Measurements from ENCODE around the gene CA6.
"Not testable (repeated sequence)": the region's sequence is repeated elsewhere in the genome, so short reads cannot be mapped to it uniquely, and the experiment has no call there.

CA6 gene

DNA sequence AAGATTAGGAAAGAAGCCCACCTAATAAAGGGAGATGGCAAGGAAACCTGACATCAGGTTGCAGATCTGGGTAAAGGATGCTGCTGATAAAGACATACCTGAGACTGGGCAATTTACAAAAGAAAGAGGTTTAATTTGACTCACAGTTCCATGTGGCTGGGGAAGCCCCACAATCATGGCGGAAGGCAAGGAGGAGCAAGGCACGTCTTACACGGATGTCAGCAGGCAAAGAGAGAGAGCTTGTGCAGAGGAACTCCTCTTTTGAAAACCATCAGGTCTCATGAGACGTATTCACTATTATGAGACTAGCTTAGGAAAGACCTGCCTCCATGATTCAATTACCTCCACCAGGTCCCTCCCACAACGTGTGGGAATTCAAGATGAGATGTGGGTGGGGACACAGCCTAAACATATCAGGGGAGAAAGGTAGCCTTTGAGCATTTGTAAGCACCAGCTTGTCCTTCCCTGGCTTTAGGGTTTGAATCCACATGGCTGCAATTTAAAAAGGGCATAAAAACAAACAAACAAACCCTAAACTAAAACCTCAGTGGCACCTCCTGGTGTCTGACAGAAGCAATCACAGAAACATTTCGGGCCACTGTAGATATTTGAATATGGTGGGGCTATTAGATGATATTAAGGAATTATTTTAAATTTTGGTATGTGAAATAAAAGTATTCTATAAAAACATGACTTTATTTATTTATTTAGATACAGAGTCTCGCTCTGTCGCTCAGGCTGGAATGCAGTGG lies 47.4 kb downstream of the CA6 start:
- DNase-seq (ENCODE audit: low read depth) = no peak
- no peak overlapping the region for H3K4me3 ChIP-seq (ENCODE audit: low read length)
- TF ChIP-seq, protein P1, sequence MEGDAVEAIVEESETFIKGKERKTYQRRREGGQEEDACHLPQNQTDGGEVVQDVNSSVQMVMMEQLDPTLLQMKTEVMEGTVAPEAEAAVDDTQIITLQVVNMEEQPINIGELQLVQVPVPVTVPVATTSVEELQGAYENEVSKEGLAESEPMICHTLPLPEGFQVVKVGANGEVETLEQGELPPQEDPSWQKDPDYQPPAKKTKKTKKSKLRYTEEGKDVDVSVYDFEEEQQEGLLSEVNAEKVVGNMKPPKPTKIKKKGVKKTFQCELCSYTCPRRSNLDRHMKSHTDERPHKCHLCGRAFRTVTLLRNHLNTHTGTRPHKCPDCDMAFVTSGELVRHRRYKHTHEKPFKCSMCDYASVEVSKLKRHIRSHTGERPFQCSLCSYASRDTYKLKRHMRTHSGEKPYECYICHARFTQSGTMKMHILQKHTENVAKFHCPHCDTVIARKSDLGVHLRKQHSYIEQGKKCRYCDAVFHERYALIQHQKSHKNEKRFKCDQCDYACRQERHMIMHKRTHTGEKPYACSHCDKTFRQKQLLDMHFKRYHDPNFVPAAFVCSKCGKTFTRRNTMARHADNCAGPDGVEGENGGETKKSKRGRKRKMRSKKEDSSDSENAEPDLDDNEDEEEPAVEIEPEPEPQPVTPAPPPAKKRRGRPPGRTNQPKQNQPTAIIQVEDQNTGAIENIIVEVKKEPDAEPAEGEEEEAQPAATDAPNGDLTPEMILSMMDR (IDR thresholded peaks at IDR 0.05; ENCODE audit: insufficient read depth, low read depth, low read length, missing control alignments) = peak; percentile 13

DNA sequence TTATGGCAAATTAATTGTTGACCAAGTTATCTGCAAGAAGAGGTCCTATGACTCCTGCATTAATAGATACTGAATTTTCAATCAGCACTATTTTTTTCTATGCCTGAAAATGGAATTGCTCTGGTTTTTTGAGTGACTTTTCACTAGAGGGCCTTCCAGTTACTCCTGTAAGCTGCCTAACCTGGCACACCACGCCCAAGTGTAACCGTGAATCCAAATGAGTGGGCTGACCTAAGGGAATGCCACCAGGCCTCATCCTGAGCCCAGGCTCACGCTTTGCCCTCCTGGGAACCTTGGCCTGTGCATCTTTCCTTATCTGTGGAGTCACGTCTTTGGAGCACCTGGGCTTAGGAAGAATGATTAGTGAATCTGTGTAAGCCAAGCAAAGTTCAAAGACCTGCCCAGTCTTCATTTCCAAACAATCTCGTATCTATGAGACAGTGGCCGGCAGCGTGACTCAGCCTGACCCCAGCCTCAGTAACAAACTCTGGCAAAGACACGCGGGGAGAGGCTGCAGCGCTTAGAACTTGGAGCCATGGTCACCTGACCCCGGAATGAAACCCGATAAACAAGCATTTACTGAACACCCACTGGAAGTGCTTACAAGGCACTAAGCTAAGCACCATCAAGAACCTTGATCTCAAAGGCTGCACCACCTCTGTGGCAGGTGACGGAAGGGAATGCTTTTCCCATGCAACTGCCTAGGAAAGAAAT lies 48.5 kb downstream of the CA6 start:
- not testable (repeated sequence) for H3K4me3 ChIP-seq (ENCODE audit: low read length); DNase-seq (ENCODE audit: low read depth)

DNA sequence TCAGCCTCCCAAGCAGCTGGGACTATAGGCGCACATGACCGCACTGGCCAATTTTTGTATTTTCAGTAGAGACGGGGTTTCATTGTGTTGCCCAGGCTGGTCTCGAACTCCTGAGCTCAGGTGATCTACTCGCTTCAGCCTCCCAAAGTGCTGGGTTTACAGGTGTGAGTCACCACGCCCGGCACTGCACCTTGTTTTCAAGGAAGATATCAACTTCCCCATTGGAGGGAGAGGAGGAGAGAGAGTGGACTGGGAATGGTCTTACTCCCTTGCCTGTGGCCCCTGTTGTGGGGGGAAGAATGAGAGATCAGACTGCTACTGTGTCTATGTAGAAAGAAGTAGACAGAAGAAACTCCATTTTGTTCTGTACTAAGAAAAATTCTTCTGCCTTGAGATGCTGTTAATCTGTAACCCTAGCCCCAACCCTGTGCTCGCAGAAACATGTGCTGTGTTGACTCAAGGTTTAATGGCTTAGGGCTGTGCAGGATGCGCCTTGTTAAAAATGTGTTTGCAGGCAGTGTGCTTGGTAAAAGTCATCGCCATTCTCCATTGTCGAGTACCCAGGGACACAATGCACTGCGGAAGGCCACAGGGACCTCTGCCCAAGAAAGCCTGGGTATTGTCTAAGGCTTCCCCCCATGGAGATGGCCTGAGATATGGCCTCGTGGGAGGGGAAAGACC lies 56.0 kb downstream of the CA6 start:
- DNase-seq (ENCODE audit: low read depth) = peak; percentile 54
- not testable (repeated sequence) for H3K4me3 ChIP-seq (ENCODE audit: low read length)

DNA sequence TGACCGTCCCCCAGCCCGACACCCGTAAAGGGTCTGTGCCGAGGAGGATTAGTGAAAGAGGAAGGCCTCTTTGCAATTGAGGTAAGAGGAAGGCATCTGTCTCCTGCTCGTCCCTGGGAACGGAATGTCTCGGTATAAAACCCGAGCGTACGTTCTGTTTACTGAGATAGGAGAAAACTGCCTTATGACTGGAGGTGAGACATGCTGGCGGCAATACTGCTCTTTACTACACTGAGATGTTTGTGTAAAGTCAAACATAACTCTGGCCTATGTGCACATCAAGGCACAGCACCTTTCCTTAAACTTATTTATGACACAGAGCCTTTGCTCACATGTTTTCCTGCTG lies 56.5 kb downstream of the CA6 start:
- not testable (repeated sequence) for H3K4me3 ChIP-seq (ENCODE audit: low read length); DNase-seq (ENCODE audit: low read depth)

DNA sequence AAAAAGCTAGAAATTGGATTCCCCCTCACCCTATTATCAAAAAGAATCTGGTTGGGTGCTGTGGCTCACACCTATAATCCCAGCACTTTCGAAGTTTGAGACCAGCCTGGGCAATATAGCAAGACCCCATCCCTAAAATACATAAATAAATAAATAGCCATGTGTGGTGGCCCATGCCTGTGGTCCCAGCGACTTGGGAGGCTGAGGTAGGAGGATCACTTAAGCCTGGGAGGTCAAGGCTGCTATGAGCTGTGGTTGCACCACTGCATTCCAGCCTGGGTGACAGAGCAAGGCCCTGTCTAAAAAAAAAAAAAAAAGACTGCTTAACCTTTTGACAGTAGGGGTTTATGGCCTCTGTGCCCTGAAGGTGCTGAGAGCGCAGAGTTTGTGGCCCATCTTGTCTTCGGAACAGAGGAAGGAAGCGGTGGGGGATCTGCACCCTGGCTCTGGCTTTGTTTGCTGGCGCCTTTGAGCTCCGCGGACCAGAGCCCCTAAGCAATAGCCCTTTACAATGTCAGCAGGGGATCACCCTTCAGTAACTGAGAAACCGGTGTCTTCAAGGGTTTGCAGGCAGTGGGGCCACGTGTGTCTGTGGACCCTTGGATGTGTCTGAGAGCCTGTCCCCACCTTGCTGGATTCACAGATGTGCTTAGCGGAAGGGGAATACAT lies 58.5 kb downstream of the CA6 start:
- H3K4me3 ChIP-seq (ENCODE audit: low read length) = no peak overlapping the region
- TF ChIP-seq, protein P1 (IDR thresholded peaks at IDR 0.05; ENCODE audit: insufficient read depth, low read depth, low read length, missing control alignments) = no peak
- DNase-seq (ENCODE audit: low read depth) = no peak

DNA sequence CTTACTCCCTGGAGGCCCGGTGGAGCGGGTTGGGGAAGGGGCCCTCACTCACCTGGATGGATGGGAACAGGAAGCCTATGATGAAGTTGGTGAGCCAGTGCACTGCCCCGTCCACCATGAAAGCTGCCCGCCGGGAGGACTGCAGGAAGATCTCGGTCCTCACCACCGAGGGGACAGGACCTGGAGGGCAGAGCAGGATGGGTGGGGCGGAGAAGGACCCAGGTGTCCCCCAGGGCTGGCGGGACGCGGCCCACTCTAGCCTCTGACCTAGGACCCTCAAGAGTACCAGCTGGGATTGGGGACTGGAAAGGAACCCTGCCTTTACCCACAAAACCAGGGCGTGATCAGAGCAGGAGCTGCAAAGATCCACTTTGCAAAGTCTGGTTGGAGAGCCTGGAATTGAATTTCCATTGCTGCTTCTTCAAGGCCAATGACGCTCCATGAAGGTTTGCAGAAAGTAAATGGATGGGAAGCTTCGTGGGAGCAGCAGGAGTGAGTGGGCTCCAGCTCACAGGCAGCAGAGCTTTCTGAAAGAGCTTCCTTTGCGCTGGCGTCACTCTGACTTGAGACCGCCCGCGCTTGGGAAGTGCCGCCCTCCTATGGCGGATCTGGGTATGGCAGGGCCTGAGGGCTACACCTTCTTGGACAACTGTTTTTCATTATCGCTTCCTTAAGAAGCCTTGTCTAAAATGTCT lies 59.2 kb downstream of the CA6 start:
- DNase-seq (ENCODE audit: low read depth) = peak; percentile 83
- no peak overlapping the region for H3K4me3 ChIP-seq (ENCODE audit: low read length)
- TF ChIP-seq, protein P1 (IDR thresholded peaks at IDR 0.05; ENCODE audit: insufficient read depth, low read depth, low read length, missing control alignments) = peak; percentile 94

DNA sequence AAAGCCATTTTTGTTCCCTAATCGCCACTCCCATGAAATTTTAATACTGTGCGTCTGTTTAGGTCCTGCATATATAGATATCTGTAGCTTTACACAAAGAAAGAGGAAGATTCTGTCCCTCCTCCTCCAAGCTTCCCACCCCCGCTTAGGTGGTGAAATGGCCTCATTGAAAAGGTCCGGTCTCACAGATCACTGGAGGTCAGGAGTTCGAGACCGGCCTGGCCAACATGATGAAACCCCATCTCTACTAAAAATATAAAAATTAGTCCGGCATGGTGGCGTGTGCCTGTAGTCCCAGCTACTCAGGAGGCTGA lies 59.7 kb downstream of the CA6 start:
- no peak overlapping the region for H3K4me3 ChIP-seq (ENCODE audit: low read length)
- TF ChIP-seq, protein P1 (IDR thresholded peaks at IDR 0.05; ENCODE audit: insufficient read depth, low read depth, low read length, missing control alignments) = no peak
- no peak for DNase-seq (ENCODE audit: low read depth)

DNA sequence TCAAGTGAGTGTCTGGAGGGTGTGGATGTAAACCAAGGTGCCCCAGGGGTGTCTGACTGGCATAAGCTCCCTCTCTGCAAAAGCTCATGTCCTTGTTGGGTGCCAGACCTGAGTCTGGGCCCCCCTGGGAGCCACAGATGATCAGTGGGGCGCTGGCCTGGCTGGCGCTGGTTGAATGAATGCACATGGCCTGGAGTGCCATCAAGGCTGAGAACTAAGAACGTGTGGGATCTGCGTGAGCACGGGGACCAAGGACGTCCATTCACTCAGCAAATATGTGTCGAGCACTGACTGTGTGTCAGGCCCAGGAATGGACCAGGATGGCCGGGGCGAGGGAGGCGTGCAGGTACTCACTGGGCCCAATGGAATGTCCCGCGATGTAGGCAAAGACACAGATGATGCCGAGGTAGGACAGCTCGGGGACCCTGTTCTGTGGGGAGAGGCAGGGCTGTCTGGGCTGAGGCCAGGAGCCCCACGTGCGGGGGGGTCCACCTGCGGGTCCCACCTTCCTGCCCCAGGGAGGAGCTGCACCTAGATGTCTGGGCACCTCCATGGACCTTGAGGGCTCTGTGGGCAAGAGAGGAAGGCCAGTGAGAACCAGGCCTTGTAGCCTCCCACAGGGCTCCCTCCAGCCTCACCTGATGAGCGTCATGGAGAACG lies 61.4 kb downstream of the CA6 start:
- DNase-seq (ENCODE audit: low read depth) = no peak
- H3K4me3 ChIP-seq (ENCODE audit: low read length) = no peak overlapping the region
- TF ChIP-seq, protein P1 (IDR thresholded peaks at IDR 0.05; ENCODE audit: insufficient read depth, low read depth, low read length, missing control alignments) = no peak
